ENCODE measurements around the gene RNF220.
"Not testable (repeated sequence)": the region's sequence is repeated elsewhere in the genome, so short reads cannot be mapped to it uniquely, and the experiment has no call there.

The RNF220 gene

GRCh38 chr1:44654621-44655187 lies 249.6 kb downstream of the RNF220 start:
- no peak for DNase-seq (ENCODE audit: low read depth)

DNA sequence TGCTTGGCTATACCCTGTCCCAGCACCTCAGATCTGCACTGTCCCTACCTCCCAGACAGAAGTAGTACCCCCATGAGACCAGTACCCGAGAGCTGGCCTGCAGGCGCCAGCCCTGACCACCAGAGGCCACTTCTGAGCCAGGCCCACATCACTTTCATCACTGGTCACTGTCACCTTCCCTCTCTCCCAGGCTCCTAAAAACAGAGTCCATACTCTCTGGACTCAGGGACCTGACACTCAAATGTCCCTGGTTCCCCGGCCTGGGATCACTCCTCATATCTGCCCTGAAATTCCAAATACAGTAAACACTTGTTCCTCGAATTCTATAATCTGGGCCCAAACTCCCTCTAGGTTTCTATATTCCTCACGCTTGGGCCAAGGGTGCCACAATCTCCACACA lies 250.6 kb downstream of the RNF220 start:
- DNase-seq (ENCODE audit: low read depth), result no peak

DNA sequence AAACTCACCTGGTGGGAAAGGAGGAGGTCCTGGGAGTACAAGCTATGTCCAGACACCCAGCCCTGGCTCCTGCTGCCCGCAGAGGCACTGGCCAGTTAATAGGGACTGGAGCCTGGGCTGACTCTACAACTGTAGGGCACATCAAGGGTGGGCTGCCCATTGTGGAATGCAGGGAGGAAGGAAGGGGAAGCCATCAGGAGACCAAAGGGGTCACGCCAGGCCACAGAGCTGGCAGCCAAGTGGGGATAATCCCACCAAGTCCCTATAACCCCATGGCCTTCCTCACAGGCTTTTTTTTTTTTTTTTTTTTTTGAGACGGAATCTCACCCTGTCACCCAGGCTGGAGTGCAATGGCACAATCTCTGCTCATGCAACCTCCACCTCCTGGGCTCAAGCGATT lies 254.5 kb downstream of the RNF220 start:
- no peak for DNase-seq (ENCODE audit: low read depth)

DNA sequence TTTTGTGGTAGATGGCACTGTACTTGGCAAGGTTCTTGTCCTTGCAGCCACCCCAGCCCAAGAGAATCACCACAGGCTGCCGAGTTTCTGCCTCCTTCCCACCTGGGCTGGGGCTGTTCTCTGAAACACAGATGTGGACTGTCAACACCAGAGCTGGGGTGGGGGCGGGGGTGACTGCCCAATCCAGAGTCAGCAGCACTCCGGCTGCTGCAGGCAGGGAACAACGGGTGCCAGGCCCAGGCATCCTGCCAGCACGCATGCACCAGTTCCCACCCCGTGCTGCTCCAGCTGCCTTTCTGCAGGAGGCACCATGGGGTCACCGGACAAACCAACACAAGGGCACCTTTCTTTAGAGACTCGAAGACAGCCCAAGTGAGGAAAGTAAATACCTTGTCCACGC lies 255.1 kb downstream of the RNF220 start:
- no peak for DNase-seq (ENCODE audit: low read depth)

DNA sequence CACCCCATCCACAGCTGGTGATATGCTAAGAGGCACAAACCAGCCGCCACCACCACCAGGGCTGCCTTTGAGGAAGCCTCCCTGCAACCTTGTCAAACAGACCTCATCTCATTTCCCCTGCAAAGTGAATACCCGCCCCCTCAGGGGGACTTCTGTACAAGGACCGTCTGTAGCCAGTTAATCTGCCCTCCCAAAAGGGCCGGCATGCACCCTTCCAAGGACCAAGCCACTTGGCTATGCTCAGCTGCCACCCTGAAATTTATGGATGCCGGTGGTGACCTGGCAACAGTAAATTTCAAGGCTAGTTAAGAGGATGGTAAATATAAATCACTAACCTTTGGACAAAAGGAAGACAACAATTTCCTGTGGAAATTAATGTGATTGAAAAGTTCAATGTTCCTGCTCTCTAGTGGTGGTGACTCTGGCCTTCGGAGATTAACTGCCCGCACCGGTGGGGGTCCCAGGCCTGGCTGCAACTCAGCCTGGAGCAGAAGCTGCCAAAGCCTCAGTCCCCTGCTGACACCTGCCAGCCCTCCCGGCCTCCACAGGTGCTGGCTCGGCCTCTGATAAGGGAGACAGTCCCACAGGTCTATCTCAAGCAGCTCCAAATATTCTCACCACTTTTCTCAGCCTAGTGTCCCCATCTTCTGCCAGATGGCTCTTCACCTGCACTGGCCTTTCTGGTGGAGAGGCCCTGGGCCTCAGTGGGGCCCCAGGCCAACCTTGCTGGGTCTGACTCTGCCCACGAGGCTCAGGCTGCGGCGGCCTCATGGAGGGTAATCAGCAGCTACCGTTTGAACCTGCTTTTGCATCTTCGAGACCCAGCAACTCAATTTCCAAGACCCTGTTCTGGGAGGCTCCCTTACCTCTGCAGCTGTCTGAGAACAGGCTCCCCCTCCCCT lies 257.0 kb downstream of the RNF220 start:
- DNase-seq (ENCODE audit: low read depth), result no peak

DNA sequence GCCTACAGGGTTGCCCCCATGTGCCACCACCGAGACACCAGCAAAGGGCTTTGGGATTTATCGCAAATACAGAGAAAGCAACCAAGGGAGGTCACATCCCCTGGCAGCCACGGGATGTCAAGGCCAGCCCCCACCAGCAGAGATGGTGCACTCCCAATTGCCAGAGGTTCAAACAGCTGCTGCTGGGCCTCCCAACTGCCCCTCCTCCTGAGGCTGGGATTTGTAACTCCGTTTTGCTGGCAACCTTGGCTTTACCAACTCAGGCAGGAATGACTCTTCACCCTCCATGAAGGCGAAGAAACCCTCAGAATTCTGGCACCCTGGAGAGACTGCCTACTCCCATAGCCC lies 257.6 kb downstream of the RNF220 start:
- no peak for DNase-seq (ENCODE audit: low read depth)

DNA sequence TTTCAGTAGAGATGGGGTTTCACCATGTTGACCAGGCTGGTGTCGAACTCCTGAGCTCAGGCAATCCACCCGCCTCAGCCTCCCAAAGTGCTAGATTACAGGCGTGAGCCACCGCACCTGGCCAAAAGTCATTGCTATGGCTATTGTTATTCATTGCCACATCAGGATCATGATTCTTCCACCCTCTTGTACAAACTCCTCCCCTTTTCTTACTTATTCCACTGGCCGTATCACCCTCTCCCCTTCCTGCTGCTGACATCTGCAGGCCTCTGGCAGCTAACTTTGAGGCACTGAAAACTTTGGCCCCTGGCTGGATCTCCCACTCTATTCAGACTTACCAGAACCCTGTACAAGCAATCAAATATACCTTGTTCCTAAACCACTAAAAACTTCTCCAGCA lies 258.4 kb downstream of the RNF220 start:
- no peak for DNase-seq (ENCODE audit: low read depth)

DNA sequence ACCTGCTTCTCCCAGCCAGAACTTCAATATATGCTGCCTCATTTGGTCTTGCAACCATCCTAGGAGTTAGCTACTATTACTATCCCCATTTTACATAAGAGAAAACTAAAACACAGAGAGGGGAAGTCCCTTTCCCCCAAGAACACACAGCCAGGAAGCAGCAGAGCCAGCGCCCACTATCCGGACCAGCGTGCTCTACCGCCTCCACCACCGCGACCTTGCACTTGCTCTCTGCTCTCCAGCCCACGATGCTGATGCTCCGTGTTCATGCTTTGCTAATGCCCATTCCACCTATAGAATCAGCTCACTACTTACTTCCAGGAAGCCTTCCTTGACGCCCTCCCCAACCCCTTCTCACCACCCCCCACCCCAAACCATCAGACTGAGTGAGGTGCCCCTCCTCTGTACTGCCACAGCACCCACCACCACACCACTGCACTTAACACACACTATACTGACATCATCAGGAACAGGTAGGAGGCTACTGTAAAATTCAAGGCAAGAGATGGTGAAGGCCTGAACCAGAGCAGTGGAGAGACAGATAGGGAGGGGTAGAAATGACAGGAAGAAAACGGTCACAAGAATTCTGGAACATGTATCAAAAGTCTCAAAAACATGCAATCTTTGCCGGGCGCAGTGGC lies 259.8 kb downstream of the RNF220 start:
- peak; percentile 37 for DNase-seq (ENCODE audit: low read depth)

DNA sequence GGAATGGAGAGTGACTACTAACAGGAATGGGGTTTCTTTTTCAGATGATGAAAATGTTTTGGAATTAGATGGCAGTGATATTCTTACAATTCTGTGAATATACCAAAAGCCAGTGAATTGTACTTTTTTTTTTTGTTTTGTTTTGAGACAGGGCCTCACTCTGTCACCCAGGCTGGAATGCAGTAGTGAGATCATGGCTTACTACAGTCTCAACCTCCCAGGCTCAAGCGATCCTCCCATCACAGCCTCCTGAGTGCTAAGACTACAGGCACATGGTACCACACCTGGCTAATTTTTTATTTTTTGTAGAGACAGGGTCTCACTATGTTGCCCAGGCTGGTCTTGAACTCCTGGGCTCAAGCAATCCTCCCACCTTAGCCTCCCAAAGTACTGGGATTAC lies 261.7 kb downstream of the RNF220 start:
- DNase-seq (ENCODE audit: low read depth), result not testable (repeated sequence)

DNA sequence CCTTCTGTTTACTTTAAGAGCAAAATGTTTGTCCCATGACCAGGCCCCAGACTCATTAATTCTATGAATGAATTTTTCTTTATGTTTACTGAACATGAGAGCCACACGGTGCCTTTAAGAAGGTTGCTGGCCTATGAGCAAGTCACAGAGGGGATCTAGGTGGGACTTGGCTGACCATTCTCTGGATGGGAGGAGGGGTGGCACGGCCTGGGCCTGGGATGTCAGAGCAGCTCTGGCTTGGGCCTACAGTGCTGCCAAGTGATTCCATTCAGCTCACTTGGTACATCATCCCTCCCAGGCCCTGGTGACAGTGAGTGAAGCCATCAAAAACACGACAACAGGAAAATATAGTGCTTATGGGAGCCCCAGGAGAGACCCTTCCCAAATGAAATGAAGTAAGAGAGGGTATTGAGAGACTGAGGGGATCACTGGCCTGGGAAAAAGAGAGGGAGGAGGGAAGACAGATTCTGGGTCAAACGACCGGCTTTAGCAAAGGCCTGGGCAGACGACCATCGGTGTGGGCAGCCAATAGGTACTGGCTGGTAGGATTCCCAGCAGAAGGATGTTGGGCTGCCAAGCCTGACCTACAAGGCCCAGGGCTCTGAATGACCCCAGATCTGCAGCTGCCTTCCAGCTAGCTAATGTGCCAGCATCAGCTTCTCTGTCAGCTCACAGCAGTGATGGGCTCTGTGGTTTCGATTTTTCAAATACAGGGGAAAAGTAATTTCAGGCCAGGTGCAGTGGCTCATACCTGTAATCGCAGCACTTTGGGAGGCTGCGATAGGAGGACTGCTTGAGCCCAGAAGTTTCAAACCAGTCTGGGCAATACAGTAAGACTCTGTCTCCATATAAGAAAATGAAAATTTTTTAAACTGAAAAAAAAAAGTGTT lies 265.9 kb downstream of the RNF220 start:
- no peak for DNase-seq (ENCODE audit: low read depth)

- no peak for DNase-seq (ENCODE audit: low read depth)
Measured at GRCh38 chr1:44672254-44672955, 267.4 kb downstream of the RNF220 start.

DNA sequence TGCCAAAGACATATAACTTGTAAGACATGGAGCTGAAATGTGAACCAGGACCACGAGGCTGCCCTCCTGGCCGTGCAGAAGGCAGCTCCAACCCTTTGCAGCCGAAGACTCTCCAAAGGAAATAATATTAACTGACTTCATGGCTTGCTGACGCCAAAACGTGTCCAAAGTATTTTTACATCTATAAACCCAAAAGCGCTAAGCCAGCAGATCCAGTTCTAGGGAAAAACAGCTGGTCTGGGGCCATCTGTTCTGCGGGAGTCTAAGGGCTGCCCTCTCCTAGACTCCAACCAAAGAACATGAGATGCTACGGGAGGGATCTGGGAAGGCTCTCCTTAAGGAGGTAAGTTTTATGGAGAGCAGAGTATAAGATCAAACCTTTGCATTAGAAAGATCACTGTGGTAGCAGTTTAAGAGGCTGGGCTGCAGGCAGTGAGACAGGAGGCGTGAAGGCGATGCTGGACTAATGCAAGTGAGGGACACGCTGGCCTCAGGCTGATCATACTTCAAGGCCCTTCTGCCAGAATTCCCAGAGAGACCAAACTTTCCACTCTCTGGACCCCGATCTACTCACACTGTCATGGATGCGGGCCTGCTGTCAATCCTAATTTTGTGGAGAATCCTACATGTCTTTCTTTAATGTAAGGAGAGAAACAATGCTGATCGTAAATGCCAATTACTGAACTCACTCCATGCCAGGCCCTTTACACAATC lies 268.1 kb downstream of the RNF220 start:
- DNase-seq (ENCODE audit: low read depth), result no peak

DNA sequence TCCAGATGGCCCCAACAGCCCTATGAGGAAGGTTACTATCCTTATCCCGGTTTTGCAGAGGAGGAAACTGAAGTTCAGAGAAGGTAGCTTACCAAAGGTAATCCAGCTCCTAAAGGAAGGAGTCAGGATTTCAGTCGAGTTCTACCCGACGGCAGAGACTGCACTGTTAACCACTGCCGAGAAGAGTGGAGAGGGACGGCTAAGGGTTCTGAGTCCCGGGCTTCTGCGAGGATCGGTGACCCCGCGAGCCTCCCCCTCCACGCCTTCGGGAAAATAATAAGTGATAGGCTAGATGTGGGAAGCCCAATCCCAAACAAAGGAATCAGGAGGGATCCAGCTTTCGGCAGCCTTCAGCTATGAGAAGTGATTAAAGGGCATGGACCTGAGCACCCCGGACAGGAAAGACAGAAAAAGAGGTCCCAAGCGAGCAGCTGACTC lies 268.6 kb downstream of the RNF220 start:
- no peak for DNase-seq (ENCODE audit: low read depth)

DNA sequence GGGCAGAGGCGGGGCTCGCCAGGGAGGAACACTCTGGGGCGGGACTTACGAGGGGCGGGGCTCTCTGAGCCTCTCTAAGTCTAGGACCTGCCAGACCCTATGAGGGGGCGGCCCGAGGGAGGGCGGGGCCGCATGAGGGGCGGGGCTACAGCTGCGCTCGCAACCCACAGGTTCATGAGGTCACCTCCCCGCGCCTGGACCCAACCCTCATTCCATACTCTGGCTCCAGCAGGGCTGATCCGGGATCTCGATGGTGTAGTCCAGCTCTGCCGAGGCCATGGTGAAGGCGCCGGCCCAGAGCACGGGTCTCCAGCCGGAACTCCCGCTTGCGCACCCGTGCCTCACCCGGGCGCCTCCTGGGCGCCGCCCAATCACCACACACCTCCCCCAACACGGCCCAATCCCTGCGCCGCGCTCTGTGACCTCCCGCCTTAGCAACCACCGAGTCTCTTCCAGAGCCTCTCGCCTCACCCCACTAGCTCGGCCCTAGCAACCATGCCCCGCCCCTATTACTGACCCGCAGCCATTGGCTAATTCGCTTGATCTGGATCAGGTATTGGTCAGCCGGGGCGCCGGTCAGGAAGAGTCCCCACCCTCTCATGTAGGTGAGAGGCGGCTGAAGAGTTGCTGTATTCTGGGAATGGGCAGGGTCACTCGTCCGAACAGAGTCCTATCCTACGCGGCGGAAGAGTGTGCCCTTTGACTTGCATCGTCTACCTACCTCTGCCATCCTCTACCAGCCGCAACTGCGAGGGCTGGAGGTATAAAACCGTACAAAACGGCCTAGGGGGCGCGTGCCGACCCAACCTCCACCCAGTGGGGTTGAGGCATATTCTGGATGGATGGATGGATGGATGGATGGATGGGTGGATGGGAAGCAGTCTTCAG lies 269.3 kb downstream of the RNF220 start, which contains the start of the genes ARMH1 and TMEM53:
Gene ARMH1 (plus strand): TSS at position 602 of the 888 bp plus-strand sequence. CDS start 14,984 bp downstream, outside the sequence.
Gene TMEM53 (minus strand): TSS at position 369 of the 888 bp plus-strand sequence. CDS start 90 bp downstream, at position 279.
- DNase-seq (ENCODE audit: low read depth), result peak; percentile 94

- DNase-seq (ENCODE audit: low read depth), result no peak
Measured at GRCh38 chr1:44675186-44675585, 270.1 kb downstream of the RNF220 start.

DNA sequence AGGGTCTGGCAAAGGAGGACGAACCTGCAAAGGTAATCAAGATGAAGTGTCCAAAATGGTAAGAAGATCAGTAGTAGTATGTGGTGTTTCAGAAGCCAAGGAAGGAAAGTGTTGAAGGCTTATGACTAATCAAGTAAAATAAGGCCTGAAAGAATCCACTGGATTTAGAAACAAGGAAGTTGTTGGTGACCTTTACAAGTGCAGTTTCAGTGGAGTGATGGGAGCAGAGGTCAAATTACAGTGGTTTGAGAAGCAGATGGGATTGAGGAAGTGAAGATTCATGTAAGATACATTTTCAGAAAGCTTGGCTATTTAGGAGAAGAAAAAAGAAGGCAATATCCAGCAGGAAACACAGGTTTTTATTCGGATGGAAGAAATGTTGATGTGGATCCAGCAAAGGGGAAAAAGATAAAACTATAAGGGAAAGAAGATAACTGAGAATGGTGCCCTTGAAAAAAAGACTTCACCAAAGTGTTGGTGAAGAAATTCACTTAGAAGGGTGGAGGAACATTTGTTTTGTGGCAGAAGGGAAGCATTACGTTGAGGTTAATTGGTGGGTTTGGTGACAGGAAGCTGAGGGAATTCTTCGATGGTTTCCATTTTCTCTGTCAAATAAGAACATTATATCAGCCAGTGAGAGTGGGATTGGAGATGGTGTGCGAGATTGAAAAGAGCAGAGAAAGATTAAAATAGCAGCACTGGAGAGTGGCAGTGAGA lies 271.6 kb downstream of the RNF220 start:
- DNase-seq (ENCODE audit: low read depth), result no peak

- no peak for DNase-seq (ENCODE audit: low read depth)
Measured at GRCh38 chr1:44677201-44677766, 272.2 kb downstream of the RNF220 start.

- no peak for DNase-seq (ENCODE audit: low read depth)
Measured at GRCh38 chr1:44678120-44678519, 273.1 kb downstream of the RNF220 start.

- DNase-seq (ENCODE audit: low read depth), result no peak
Measured at GRCh38 chr1:44678626-44679025, 273.6 kb downstream of the RNF220 start.

Measured in stimulated activated CD4-positive, alpha-beta T cell treated with anti-CD3 and anti-CD28 coated beads, Interleukin-2, amount 100 ng/mL, for 4 hours (primary cell).